Measurements from ENCODE around the gene ASB16. TPM values are rescaled to one million over a fixed set of nuclear protein-coding genes. Genes with fewer than 3 reads are reported as not detected.

Gene ASB16
- total and polyA plus RNA-seq, 9 of the 15 experiments (the other 6 are each of a cell fraction or from before 2014, with no cell fraction given) = 0.03 to 0.07 TPM; not detected in 7

DNA sequence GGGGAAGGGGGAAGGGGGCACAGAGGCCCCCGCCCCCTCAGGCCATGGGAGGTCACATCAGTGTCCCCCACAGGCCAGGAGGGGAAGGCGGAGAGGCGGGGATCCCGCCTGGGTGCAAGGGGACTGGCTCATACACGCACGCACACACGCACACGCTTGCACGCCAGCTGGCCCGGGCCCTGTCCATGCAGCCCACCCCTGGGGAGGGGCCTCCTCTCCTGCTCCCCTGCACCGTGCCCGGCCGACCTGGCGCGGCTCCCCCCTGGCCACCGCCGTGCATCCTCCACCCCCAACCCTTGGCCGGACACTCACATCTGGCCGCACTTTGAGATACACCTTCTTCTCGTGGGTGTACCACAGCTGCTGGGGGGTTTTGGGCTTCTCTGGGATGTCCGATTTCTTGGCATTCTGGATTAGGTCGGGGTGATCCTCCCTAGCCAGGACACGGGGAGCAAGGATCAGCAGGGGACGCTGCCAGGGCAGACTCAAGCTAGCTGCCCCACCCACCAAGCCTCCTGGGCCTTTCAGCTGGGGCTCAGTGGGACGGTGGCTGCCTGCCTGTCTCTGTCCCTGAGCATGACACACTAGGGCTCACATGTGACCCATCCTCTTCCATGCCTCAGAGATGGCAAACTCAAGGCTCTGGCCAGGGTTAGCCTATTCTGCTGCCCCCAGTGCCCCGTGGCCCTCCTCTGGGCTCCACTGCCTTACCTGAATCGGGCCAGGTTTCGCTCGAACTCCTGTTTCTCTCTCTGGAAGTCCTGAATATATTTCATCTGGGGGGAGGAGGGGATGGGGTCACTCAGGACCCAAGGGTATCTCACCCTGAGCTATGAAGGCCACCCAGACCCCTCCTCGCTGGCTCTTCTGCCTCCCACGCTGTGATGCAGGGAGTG, 42.3 kb downstream of the ASB16 start (continued):
- TF ChIP-seq, protein P1, sequence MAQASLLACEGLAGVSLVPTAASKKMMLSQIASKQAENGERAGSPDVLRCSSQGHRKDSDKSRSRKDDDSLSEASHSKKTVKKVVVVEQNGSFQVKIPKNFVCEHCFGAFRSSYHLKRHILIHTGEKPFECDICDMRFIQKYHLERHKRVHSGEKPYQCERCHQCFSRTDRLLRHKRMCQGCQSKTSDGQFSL (CRISPR knock-in tag; IDR thresholded peaks at IDR 0.05) = no peak
- TF ChIP-seq, protein P1 (tag; IDR thresholded peaks at IDR 0.05) = no peak
- TF ChIP-seq, protein P2, sequence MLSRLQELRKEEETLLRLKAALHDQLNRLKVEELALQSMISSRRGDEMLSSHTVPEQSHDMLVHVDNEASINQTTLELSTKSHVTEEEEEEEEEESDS (CRISPR knock-in tag; IDR thresholded peaks at IDR 0.05) = no peak
- TF ChIP-seq, protein P3, sequence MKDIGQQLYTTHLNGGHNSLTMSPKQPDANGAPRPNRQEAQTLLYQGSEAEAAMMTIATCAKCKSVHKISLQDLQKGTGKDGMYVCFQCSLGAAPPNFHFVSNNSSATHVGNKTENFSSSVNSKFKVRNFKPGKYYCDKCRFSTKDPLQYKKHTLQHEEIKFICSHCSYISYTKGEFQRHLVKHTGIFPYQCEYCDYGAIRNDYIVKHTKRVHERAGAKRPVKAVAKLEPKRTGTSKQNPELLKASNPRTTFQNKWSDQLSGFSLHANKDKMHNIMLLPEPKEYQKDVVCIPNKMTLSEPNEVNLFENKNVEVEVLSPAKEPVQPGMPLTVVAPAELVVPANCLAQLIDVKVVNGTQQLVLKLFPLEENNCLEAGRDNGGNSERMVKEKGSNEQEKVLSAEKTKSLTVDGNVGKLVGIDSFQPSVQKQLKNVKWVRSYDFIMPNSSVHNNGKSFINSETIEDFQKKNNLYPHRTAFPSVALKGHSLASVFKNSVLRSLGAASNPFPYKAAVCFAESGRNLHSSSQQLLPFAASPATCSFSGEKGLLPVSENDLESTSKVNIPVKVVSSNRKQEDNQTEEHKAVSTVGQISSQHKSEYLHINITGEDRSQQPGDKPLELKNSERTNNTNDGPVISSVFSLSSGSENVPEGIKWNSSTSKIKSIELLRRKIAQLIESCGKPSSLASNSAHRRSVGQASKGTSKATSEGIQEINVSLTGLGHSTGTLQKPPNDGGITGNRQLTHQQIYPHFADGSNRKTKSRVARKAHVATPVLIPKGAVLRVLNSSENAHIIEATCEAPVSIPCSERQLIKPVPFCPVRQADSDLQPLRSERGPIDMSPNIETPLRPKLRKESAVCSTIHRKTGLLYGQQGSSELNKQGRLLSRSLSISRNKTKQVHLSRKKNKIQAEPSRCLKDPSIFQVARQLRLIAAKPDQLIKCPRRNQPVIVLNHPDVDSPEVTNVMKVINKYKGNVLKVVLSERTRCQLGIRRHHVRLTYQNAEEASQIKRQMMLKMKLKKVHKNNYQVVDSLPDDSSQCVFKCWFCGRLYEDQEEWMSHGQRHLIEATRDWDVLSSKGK (CRISPR knock-in tag; IDR thresholded peaks at IDR 0.05) = no peak
- TF ChIP-seq ZNF41 (CRISPR knock-in tag; conservative IDR thresholded peaks at IDR 0.05) (no peak), ETV6 (IDR thresholded peaks at IDR 0.05; ENCODE audit: borderline replicate concordance in 1 of 2, low read depth in 2 of 2, low read length in 1 of 2) (no peak), ETV6 (CRISPR knock-in tag; IDR thresholded peaks at IDR 0.05; ENCODE audit: borderline replicate concordance) (no peak), KDM5B (IDR thresholded peaks at IDR 0.05; ENCODE audit: insufficient replicate concordance, low read depth, low read length) (peak; percentile 21), NCOA2 (IDR thresholded peaks at IDR 0.05; ENCODE audit: partially characterized antibody in 2 of 2) (no peak), RAD21 (CRISPR knock-in tag; conservative IDR thresholded peaks at IDR 0.05 in 1 of 2, IDR thresholded peaks at IDR 0.05 in 1 of 2) (no peak), TEAD4 (IDR thresholded peaks at IDR 0.05; ENCODE audit: low read length) (no peak), TEAD4 (CRISPR knock-in tag; IDR thresholded peaks at IDR 0.05; ENCODE audit: borderline replicate concordance) (no peak), ZNF507 (tag; conservative IDR thresholded peaks at IDR 0.05) (no peak), RBM39 (optimal IDR thresholded peaks at IDR 0.05; ENCODE audit: low read depth, low read length) (no peak), SIN3B (IDR thresholded peaks at IDR 0.05; ENCODE audit: low read depth) (no peak), ZNF668 (CRISPR knock-in tag; IDR thresholded peaks at IDR 0.05) (no peak), CAMTA2 (CRISPR knock-in tag; conservative IDR thresholded peaks at IDR 0.05) (no peak), IRF2 (CRISPR knock-in tag; IDR thresholded peaks at IDR 0.05) (no peak), SREBF2 (CRISPR knock-in tag; IDR thresholded peaks at IDR 0.05) (no peak)
- TF ChIP-seq, protein P4, sequence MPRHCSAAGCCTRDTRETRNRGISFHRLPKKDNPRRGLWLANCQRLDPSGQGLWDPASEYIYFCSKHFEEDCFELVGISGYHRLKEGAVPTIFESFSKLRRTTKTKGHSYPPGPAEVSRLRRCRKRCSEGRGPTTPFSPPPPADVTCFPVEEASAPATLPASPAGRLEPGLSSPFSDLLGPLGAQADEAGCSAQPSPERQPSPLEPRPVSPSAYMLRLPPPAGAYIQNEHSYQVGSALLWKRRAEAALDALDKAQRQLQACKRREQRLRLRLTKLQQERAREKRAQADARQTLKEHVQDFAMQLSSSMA (CRISPR knock-in tag; IDR thresholded peaks at IDR 0.05) = no peak
- TF ChIP-seq, protein P5, sequence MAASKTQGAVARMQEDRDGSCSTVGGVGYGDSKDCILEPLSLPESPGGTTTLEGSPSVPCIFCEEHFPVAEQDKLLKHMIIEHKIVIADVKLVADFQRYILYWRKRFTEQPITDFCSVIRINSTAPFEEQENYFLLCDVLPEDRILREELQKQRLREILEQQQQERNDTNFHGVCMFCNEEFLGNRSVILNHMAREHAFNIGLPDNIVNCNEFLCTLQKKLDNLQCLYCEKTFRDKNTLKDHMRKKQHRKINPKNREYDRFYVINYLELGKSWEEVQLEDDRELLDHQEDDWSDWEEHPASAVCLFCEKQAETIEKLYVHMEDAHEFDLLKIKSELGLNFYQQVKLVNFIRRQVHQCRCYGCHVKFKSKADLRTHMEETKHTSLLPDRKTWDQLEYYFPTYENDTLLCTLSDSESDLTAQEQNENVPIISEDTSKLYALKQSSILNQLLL (CRISPR knock-in tag; IDR thresholded peaks at IDR 0.05; ENCODE audit: borderline replicate concordance) = no peak
